Stimulated activated naive CD8-positive, alpha-beta T cell treated with anti-CD3 and anti-CD28 coated beads, Interleukin-15, Interleukin-2, amounts not matched to agents 100 U/mL and 50 U/mL, for 24 hours (primary cell): Measurements from ENCODE around the gene FAXC.
"Not testable (repeated sequence)": the region's sequence is repeated elsewhere in the genome, so short reads cannot be mapped to it uniquely, and the experiment has no call there.

Source experiments
- ATAC-seq: fragments of 150-1000 bp; cut with Tn5 transposase; one replicate; pipeline ENCODE4 v1.10.0; 2021
- DNase-seq: peaks from one replicate; pipeline ENCODE4 v3.0.0; 2021

FAXC gene

DNA sequence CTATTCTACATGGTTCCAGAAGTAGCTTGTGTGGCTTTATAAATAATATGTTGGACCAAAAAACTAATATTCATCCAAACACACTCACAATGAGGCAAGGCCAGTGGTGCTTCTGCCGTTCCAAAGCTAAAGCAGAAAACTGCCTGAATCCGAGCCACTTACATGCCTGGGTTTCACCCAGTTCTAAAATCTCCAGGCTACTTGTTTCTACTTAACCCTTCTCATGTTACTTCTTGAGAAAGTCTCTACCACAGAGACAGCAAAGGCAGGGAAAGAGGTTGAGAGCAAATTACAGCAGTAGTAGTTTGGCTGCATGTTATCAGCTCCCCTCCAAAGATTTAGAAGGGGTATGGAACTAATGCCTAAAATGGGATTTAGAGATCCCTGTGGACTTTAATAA, 62.0 kb downstream of the FAXC start:
- no peak for ATAC-seq

DNA sequence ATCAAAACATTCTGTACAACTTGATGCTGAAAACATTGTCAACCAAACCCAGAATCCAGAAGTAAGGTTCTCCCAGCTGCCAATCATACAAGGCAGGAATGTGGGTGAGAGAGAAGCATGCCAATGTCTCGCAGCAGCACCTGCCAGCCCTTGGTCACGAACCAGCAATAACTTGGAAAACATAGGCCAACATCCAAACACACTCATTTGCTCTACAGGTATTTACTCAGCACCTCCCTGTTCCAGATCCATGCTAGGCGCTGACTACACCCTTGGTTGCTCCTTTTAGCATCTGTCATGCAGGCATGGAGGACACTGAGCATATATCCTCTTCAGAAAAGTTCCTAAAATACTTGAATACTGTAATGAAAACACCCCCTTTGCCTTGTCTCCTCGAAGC, 63.6 kb downstream of the FAXC start:
- ATAC-seq (no peak), DNase-seq (no peak)

More for the DNA sequence above, 62.0 kb downstream of the FAXC start:
- no peak for DNase-seq

DNA sequence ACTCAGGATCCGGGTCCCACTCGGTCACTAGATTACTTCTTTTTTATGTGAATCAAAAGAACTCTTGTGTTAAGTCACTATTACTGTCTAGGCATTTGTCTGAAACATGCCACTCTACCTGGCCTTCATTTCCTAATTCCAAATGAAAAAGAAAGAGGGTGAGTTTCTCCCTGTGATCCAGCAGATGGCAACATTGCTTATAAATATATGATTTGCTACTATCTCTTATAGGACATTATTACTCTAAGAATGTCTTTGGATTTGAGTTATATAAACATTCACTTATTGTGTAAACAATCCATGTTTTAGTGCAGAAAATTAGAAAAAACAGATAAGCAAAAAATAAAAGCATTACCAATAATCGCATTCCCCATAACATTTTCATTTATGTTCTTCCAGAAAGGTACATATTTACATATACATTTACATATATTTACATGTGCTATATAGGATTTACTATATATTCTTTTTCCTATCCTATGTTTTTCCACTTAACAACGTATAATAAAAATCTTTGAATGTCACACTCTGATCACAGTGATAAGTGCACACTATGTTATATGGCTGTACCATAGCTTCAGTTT, 66.9 kb downstream of the FAXC start:
- ATAC-seq (no peak), DNase-seq (no peak)

GRCh38 chr6:99276747-99277146, 72.7 kb downstream of the FAXC start:
- ATAC-seq (no peak), DNase-seq (no peak)

DNA sequence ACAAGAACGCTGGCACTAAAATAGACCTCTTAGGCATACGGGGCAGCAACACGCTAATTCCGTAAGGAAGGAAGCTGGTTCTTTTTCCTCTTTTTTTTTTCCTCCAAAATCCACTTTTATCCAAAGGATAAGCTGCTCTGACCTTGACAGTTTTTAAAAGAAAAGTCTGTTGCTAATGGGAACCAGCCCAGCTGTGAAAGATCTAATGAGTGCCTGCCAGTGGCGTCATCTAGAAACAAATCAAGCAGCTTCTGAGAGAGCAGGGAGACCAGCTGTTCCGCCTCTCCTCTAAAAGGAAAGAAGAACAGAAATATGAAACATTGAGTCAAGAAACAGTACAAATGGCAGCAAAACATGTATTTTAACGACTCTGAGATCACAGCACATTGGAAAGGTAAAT, 78.6 kb downstream of the FAXC start:
- no peak for ATAC-seq
- no peak for DNase-seq

DNA sequence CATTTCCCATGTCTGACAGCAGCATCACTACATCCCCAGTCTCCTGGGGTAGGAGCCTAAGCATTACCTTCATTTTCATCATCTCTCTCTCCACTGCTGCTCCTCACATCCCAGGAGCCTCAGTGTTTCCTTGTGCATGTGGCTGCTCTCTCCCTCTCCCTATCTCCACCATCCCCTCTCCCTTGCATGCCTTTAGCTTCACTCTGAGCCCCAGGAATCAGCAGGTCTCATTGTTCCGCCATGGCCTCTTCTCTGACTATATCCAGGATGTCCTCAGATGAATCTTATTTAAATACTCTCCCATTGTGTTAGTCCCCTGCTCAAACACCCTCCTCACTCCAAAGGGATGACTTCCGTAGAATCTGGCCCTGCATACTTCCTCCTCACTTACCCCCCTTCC, 79.4 kb downstream of the FAXC start:
- ATAC-seq (no peak), DNase-seq (no peak)

DNA sequence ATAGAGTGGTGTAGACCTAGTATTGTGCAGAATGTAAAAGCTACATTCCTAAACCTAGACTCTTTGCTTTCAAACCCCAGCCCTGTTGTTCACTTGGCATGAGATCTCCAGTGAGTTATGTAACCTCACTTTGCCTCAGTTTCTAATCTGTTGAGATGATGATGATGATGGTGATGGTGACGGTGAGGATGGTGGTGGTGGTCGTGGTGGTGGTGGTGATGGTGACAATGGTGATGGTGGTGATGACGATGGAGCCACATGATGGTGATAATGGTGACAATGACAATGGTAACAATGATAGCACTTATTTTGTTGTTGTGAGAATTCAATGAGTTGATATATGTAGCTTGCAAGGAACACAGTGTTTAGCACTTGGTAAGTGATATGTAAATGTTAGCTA, 80.3 kb downstream of the FAXC start:
- ATAC-seq (no peak), DNase-seq (no peak)

DNA sequence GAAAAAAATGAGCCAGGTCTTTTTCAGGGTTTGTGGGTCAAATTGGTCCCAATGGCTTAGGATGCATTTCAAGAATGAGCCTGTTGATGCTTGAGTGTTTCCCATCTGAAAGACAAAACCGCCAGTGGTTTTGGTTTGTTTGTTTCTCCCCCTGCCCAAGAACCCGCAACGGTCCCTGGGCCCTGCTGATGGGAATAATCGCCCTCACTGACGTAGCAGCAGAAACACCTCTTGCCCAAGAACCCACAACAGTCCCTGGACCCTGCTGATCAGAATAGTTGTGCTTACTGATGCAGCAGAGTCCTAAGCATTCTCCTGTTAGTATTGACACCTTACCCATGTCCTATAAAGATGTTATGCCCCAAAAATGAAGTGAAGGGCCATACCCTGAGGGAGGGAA, 82.5 kb downstream of the FAXC start:
- not testable (repeated sequence) for ATAC-seq, DNase-seq

DNA sequence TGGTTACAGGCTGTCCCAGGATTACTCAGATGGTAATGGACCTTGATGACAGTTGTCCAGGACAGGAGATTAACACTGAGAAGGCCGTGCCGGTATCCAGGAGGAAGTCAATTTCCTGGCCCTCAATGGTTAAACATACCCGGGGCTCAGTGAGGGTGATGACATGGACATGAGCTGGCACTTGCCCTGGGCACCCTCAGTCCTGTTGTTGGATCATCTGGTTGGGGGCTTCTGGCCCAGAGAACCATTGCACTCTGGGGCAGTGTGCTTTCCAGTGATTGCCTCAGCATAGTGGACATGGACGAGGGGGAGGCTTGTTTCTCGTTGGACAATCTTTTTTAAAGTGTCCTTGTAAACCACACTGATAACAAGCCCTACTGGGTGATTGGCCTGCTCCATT, 84.0 kb downstream of the FAXC start:
- not testable (repeated sequence) for ATAC-seq, DNase-seq

DNA sequence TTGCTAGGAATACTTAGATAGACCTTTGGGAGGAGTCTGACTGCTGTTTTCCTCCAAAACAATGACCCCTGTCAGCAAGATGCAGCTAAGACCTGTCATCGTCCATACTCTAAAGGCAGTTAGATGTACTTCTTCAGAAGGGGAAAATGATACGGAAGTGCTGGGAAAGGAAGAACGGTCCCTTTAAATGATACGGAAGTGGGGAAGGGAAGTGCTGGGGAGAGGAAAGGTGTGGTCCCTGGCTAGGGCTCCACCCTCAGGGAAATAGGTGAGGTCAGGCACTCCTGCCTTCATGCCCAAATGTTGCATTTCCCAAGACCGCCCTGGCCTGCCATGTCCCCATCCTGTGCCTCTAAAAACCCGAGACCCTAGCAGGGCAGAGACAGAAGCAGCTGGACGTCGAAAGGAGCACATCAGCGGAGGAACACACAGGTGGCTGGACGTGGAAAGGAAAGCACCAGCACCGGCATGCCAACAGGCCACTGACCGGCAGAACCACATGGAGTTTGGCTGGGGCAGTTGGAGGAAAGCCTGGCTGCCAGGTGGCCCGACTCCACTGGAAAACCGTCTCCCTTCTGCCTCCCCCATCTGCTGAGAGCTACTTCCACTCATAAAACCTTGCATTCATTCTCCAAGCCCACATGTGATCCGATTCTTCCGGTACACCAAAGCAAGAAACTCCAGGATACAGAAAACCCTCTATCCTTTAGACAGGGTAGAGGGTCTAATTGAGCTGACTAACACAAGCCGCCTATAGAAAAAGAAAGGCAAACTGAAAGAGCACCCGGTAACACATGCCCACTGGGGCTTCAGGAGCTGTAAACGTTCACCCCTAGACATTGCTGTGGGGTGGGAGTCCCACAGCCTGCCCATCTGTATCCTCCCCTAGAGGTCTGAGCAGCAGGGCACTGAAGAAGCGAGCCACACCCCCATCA, 94.6 kb downstream of the FAXC start:
- no peak for DNase-seq

DNA sequence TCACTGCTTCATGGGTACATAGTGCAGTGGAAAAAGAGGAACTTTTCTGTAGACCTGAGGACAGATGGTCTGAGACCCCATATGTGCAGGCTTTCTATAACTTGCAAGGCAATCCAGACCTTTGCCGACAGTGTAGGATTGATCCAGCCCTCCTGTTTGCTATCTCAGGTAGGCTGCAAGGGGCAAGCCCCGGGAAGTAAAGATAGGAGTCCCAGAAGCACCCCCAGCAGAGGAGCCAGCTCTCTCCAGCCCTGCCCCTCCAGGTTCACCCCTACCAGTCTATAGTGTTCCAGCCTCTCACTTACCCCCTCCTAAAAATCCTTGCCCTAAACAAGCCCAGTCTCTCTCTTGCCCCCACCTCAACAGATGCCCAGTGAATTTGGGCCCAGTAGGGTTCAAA, 96.2 kb downstream of the FAXC start:
- no peak for ATAC-seq
- DNase-seq: no peak

More for the DNA sequence above, 94.6 kb downstream of the FAXC start:
- no peak for ATAC-seq

DNA sequence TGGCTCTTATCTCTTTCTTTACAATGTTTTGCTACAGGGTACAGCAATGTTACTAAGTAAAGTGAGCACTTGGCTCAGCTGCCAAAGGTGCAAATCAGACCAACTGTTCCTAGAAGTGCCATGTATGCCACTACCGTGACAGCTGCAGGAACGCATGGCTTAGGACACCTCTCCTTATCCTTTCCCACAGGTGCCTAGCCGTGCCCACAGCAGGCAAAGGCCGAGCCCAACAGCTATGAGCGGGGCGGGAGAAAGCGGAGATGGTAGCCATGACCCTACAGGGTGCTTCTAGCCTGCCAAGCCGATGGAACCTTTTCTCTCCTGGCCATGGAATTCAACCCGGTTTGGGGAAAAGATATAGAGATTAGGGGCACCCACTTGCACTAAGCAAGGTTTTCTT, 97.1 kb downstream of the FAXC start:
- DNase-seq: no peak
- no peak for ATAC-seq

DNA sequence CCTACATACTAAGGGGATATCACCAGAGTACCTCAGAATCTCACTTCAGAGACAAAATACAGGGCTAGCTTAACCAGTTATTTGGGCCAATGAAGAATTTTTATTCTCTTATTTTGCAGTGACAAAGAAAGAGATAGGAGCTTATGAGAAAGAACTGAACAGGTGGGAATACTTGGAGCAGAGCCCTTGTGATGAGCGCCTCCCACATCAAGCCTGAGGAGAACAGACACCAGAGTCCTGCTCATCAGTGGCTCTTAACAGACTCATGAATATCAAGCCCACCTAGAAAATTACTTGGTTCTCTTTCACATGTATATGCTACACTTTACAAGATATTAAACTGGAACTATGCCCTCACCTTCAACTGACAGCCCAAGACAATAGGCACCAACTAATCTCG, 99.0 kb downstream of the FAXC start:
- DNase-seq (no peak), ATAC-seq (no peak)

DNA sequence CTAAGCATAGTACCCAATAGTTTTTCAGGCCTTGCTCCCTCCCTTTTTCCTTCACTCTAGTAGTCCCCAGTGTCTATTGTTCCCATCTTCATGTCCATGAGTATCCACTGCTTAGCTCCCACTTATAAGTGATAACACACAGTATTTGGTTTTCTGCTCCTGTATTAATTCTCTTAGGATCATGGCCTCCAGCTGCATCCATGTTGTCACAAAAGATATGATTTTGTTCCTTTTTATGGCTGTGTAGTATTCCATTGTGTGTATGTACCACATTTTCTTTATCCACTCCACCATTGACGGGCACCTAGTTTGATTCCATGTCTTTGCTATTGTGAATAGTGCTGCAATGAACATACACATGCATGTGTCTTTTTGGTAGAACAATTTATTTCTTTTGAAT, 102.9 kb downstream of the FAXC start:
- no peak for ATAC-seq

DNA sequence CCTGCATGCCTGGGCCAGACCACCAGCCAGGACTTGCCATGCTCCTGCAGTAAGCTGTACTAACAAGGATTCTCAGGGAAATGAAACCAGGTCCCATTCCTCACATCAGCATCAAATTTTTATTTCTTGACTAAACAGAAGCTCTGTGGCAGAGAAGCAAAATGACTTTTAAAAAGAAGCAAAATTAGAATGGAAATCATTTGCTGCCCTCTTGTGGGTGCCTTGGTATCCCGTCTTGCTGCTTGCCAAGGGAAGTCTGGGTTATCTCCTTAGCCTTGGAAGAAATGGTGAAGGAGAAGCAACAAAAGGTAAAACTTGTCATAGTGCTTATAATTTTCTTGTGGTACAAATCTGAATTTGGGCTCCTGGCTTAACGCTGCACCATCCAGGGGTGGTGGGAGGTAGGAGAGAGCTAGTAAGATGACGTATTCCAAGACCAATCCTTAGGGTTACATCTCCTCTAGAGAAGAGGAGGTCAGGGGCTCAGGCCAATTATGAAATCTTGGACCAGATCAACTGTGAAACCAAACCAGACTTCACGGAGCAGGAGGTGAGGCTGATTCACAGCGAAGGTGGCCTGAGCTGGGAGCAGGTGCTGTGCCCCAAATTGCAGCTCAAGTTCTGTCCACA, 107.5 kb downstream of the FAXC start:
- ATAC-seq: no peak
- no peak for DNase-seq

More for the DNA sequence above, 102.9 kb downstream of the FAXC start:
- no peak for DNase-seq

- DNase-seq: no peak
- ATAC-seq: no peak
Measured at GRCh38 chr6:99236010-99236409, 113.5 kb downstream of the FAXC start.

- ATAC-seq: no peak
Measured at GRCh38 chr6:99233219-99233618, 116.3 kb downstream of the FAXC start.

DNA sequence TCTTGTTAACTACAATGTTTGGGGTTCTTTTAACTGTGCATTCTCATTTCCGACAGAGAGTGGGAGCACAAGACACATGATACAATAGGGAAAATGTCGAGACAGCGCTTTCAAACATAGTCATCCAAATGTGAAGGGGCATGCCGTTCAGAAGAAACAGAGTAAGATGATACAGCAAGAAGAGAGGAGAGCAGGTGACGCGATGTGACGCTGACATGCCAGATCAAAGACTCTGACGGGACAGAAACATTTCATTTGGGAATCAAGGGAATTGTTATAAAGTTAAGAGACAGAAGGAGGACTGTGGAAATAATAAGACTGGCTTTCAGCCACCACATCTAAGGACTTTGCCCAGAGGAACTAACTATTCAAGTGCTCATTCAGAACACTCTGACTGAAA, 117.4 kb downstream of the FAXC start:
- ATAC-seq (no peak), DNase-seq (no peak)

More at GRCh38 chr6:99233219-99233618, 116.3 kb downstream of the FAXC start:
- no peak for DNase-seq

GRCh38 chr6:99225172-99225571, 124.3 kb downstream of the FAXC start:
- ATAC-seq: no peak
- no peak for DNase-seq
